ENCODE results near the gene FOSL1.

FOSL1 gene

DNA sequence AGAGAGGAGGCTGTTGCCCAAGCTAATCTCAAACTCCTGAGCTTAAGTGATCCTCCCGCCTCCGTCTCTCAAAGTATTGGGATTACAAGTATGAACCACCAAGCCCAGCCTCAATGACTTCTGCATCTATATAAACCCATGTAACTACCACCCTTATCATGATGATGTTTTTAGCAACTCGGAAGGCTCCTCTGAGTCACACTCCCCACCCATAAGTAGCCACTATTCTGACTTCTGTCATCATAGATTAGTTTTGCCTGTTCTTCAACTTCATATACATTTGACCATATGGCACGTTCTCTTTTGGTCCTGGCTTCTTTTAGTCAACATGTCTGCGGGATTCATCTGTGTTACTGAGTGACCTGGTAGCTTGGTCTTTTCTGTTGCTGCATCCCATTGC is 6.4 kb upstream of the FOSL1 start:
- FAIRE-seq (no peak), DNase-seq (ENCODE audit: insufficient read length) (no peak)
- TF ChIP-seq TAF1 (IDR thresholded peaks at IDR 0.05; ENCODE audit: borderline replicate concordance, low read depth, low read length) (no peak), POLR2A (IDR thresholded peaks at IDR 0.05; ENCODE audit: low read depth, low read length) (no peak), POLR2AphosphoS5 (IDR thresholded peaks at IDR 0.05; ENCODE audit: low read depth, low read length) (no peak)

- no peak for DNase-seq (ENCODE audit: insufficient read length)
- TF ChIP-seq POLR2A (IDR thresholded peaks at IDR 0.05; ENCODE audit: low read depth, low read length) (no peak), POLR2AphosphoS5 (IDR thresholded peaks at IDR 0.05; ENCODE audit: low read depth, low read length) (no peak), TAF1 (IDR thresholded peaks at IDR 0.05; ENCODE audit: borderline replicate concordance, low read depth, low read length) (no peak)
- FAIRE-seq = no peak
Observed at GRCh38 chr11:65903715-65904114, 3.5 kb upstream of the FOSL1 start.

DNA sequence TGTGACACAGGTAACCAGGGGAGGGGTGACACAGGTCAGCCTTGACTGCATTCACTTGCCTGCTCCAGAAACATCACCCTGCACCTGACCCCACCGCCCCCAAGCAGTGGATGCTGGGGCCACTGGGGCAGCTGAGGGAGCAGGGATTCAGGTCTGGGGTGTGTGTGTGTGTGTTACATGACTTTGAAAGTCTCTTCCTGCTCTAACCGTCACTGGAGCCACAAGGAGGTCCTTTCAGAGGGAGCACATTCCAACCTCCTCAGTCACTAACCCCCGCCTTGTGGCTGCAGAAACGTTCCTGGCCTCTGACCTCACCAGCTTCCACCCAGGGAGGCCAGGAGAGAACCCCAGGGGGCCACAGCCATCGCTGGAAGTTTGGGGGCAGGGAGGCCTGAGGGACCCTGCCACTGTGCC is 2.9 kb upstream of the FOSL1 start:
- FAIRE-seq = no peak
- no peak for DNase-seq (ENCODE audit: insufficient read length)

DNA sequence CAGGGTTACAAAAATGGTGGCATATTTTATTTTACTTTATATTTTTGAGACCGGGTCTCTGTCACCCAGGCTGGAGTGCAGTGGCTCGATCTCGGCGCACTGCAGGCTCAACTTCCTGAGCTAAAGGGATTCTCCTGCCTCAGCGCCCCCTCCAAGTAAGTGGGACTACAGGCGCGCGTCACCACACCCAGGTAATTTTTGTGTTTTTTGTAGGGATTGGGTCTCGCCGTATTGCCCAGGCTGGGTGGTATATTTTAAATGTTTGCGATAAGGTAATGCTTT is 652 bp upstream of the FOSL1 start:
- no peak for TF ChIP-seq POLR2AphosphoS5 (IDR thresholded peaks at IDR 0.05; ENCODE audit: low read depth, low read length)
- TF ChIP-seq POLR2A (IDR thresholded peaks at IDR 0.05; ENCODE audit: low read depth, low read length) = no peak
- TF ChIP-seq TAF1 (IDR thresholded peaks at IDR 0.05; ENCODE audit: borderline replicate concordance, low read depth, low read length) = no peak
- no peak for FAIRE-seq
- no peak for DNase-seq (ENCODE audit: insufficient read length)

More for the DNA sequence above, 2.9 kb upstream of the FOSL1 start:
- no peak for TF ChIP-seq POLR2A (IDR thresholded peaks at IDR 0.05; ENCODE audit: low read depth, low read length)
- no peak for TF ChIP-seq TAF1 (IDR thresholded peaks at IDR 0.05; ENCODE audit: borderline replicate concordance, low read depth, low read length)
- TF ChIP-seq POLR2AphosphoS5 (IDR thresholded peaks at IDR 0.05; ENCODE audit: low read depth, low read length) = no peak

DNA sequence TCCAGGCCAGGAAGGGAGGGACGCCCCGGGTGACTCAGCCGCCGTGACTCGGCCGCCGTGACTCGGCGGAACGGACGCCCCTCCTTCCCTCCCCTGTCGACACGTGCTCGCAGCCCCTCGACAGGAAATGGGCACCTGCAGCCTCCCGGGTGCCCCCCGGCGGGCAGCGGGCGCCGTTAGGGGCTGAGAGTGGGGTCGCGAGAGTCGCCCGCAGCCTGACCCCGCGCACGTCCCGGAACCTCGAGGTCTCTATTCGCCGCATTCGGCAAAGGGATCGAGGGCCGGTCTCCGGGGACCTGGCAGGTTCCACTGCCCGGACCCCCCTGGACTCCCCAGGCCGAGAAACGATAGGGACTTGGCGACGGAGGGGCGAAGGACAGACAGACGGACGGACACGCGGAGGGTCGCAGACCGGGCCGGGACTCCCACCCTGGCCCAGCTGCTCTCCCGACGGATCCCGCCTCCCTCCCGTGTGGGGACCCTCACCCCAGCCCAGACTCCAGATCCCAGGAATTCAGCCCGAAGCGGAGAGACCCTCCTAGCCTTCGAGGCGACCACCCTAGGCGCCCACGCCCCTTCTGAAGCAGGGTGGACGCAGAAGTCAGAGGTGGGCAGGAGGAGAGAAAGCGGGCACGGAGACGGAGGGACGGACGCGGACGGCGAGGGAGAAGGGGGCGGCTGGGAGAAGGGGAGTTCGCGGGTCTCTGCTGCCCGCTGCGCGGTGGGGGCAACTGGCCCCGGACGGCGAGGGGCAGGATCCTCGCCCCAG is 648 bp downstream of the FOSL1 start:
- FAIRE-seq = no peak
- no peak for DNase-seq (ENCODE audit: insufficient read length)
- no peak for TF ChIP-seq TAF1 (IDR thresholded peaks at IDR 0.05; ENCODE audit: borderline replicate concordance, low read depth, low read length)
- no peak for TF ChIP-seq POLR2AphosphoS5 (IDR thresholded peaks at IDR 0.05; ENCODE audit: low read depth, low read length)
- TF ChIP-seq POLR2A (IDR thresholded peaks at IDR 0.05; ENCODE audit: low read depth, low read length) = no peak

- DNase-seq (ENCODE audit: insufficient read length) = no peak
- no peak for TF ChIP-seq POLR2AphosphoS5 (IDR thresholded peaks at IDR 0.05; ENCODE audit: low read depth, low read length)
- no peak for TF ChIP-seq TAF1 (IDR thresholded peaks at IDR 0.05; ENCODE audit: borderline replicate concordance, low read depth, low read length)
- no peak for TF ChIP-seq POLR2A (IDR thresholded peaks at IDR 0.05; ENCODE audit: low read depth, low read length)
- FAIRE-seq = no peak
Observed at GRCh38 chr11:65898656-65899355, 1.4 kb downstream of the FOSL1 start.

DNA sequence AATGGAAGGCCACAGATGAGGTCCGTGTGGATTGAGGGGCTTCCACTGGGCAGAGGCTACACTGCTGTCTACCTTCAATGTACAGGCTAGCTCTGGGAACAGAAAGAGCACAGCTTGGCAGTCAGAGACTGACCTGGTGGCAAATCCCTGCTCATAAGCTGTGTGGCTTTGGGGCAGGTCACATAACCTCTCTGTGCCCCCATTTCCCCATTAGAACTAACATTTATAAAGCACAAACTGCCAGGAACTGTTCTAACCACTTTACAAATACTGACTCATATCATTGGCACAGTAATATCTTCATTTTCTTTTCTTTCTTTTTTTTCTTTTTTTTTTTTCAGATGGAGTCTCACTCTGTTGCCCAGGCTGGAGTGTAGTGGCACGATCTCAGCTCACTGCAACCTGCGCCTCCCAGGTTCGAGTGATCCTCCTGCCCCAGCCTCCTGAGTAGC is 3.1 kb downstream of the FOSL1 start:
- DNase-seq (ENCODE audit: insufficient read length) (no peak), FAIRE-seq (no peak)
- TF ChIP-seq TAF1 (IDR thresholded peaks at IDR 0.05; ENCODE audit: borderline replicate concordance, low read depth, low read length) (no peak), POLR2A (IDR thresholded peaks at IDR 0.05; ENCODE audit: low read depth, low read length) (no peak), POLR2AphosphoS5 (IDR thresholded peaks at IDR 0.05; ENCODE audit: low read depth, low read length) (no peak)

DNA sequence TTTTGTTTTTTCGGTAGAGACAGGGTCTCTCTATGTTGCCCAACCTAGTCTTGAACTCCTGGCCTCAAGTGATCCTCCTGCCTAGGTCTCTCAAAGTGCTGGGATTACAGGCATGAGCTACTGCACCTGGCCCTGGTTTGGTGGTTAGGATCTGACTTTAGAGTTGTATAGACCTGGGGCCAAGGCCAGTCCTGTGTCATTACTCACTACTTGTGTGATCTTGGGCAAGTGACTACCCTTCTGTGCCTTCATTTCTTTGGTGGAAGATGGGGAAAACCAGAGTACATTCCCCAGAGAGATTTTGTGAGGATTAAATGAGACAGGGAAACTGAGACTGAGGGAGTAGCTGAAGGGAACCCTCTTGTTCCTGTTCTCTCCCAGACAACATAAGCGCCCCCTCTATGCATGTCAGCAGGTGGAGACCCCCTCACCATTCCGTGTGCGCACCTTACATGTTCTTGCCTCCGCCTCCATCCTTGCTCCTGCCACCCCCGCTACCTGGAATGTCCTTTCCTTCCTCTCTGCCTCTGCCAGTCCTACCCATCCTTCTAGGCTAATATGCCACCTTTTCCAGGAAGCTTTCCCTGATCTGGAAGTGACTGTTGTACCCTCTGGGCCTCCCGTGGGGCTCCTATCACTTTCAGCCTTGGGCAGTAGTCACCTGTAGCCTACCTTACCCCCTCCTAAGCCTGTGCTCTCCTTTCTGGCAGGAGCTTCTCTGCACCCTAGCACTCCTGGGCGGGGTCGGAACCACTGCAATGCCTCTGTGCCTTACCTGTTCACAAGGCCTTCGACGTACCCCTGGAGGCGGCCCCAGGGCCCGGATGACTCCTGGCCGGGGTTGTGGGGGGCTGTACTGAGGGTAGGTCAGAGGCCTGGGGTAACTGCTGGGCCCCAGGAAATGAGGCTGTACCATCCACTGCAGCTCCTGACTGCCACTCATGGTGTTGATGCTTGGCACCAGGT is 3.9 kb downstream of the FOSL1 start:
- FAIRE-seq (no peak), DNase-seq (ENCODE audit: insufficient read length) (no peak)
- no peak for TF ChIP-seq POLR2AphosphoS5 (IDR thresholded peaks at IDR 0.05; ENCODE audit: low read depth, low read length)
- no peak for TF ChIP-seq TAF1 (IDR thresholded peaks at IDR 0.05; ENCODE audit: borderline replicate concordance, low read depth, low read length)
- no peak for TF ChIP-seq POLR2A (IDR thresholded peaks at IDR 0.05; ENCODE audit: low read depth, low read length)

DNA sequence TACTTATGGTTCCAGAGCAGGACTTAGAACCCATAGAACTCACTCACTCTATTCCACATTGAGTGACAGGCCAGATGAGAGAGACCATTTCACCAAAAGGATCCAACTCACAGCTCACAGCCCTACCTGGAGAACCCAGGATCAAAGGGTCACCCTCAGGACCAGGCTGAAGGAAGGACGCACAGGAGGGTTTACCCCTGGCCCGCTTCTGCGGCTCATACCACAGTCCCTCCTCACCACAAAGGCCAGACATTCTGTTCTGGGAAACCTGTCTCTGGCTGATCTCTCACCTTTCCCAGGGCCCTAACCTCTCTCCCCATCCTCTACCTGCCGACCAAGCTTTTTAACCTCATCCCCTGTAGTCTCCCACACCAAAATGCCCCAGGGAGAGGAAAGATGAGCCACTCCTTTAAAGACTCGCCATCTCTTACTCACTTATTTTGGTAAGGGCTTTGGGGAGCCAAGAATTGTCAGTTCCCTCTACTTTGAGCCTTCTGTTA is 4.7 kb downstream of the FOSL1 start:
- FAIRE-seq (no peak), DNase-seq (ENCODE audit: insufficient read length) (no peak)
- TF ChIP-seq POLR2A (IDR thresholded peaks at IDR 0.05; ENCODE audit: low read depth, low read length) = no peak
- TF ChIP-seq TAF1 (IDR thresholded peaks at IDR 0.05; ENCODE audit: borderline replicate concordance, low read depth, low read length) = no peak
- no peak for TF ChIP-seq POLR2AphosphoS5 (IDR thresholded peaks at IDR 0.05; ENCODE audit: low read depth, low read length)

- no peak for DNase-seq (ENCODE audit: insufficient read length)
- peak; percentile 89 for FAIRE-seq
- no peak for TF ChIP-seq TAF1 (IDR thresholded peaks at IDR 0.05; ENCODE audit: borderline replicate concordance, low read depth, low read length)
- peak; percentile 68; the same call in 1 of the 2 replicates for TF ChIP-seq POLR2AphosphoS5 (IDR thresholded peaks at IDR 0.05; ENCODE audit: low read depth, low read length)
- peak; percentile 66; the same call in 1 of the 2 replicates for TF ChIP-seq POLR2A (IDR thresholded peaks at IDR 0.05; ENCODE audit: low read depth, low read length)
Observed at GRCh38 chr11:65894034-65894591, 6.1 kb downstream of the FOSL1 start.

Measured in GM12892 (cell line).